Umbilical cord (tissue), 2 donors: ENCODE data around the gene KIR2DL3. TPM values are rescaled to one million over a fixed set of nuclear protein-coding genes. Genes with fewer than 3 reads are reported as not detected.

Source experiments
- DNase-seq: peaks from one replicate; pipeline ENCODE4 v3.0.0-alpha.2; 2015; ENCODE audit warnings: low spot score
- total RNA-seq: library from RNA; depleted of rRNA; stranded (reverse); fragments of >200 nt; gene quantifications from one replicate; pipeline ENCODE4 v1.2.3, GENCODE V29; 2014; ENCODE audit warnings: low replicate concordance; ENCODE audit not compliant: insufficient read depth

KIR2DL3 gene
- total RNA-seq, 1 donor from 2014 or later, result 1.7 TPM

GRCh38 chr19:54791476-54791875 is 53.2 kb downstream of the KIR2DL3 start:
- DNase-seq, result no peak

GRCh38 chr19:54792814-54793213 is 54.5 kb downstream of the KIR2DL3 start:
- no peak for DNase-seq

- DNase-seq, result no peak
Measured at GRCh38 chr19:54795758-54796157, 57.4 kb downstream of the KIR2DL3 start.

Other genes starting within 250 kb of the KIR2DL3 start
- gene LAIR2, start 235.7 kb upstream of the KIR2DL3 start, total RNA-seq, result not detected
- 1.4 TPM for gene LILRA2, start 164.7 kb upstream of the KIR2DL3 start, total RNA-seq
- gene LILRA1, start 144.9 kb upstream of the KIR2DL3 start, total RNA-seq, result 1.4 TPM
- 0.72 TPM for gene LILRB1, start 108.0 kb upstream of the KIR2DL3 start, total RNA-seq
- gene LILRB4, start 75.5 kb upstream of the KIR2DL3 start, total RNA-seq, result 4.6 TPM
- 0.24 TPM for gene KIR3DL3, start 14.1 kb upstream of the KIR2DL3 start, total RNA-seq
- gene KIR2DL1, start 31.3 kb downstream of the KIR2DL3 start, total RNA-seq, result not detected
- gene KIR2DL4, start 65.1 kb downstream of the KIR2DL3 start, total RNA-seq, result not detected
- gene KIR3DL1, start 78.0 kb downstream of the KIR2DL3 start, total RNA-seq, result 1.7 TPM
- gene KIR2DS4, start 94.2 kb downstream of the KIR2DL3 start, total RNA-seq, result 0.72 TPM
- 0.72 TPM for gene KIR3DL2, start 111.9 kb downstream of the KIR2DL3 start, total RNA-seq
- gene FCAR, start 135.7 kb downstream of the KIR2DL3 start, total RNA-seq, result not detected
- gene NCR1, start 167.6 kb downstream of the KIR2DL3 start, total RNA-seq, result not detected
- 0.24 TPM for gene NLRP7, start 209.0 kb downstream of the KIR2DL3 start, total RNA-seq
- 9.6 TPM for gene NLRP2, start 227.9 kb downstream of the KIR2DL3 start, total RNA-seq